GM21515 (cell line): ENCODE data around the gene HACL1.
"Not testable (repeated sequence)": the region's sequence is repeated elsewhere in the genome, so short reads cannot be mapped to it uniquely, and the experiment has no call there.

Experiments used
- ATAC-seq: cut with Tn5 transposase; IDR thresholded peaks from one replicate; pipeline ENCODE4 v1.9.1; 2021; ENCODE audit not compliant: unreplicated experiment

The HACL1 gene

DNA sequence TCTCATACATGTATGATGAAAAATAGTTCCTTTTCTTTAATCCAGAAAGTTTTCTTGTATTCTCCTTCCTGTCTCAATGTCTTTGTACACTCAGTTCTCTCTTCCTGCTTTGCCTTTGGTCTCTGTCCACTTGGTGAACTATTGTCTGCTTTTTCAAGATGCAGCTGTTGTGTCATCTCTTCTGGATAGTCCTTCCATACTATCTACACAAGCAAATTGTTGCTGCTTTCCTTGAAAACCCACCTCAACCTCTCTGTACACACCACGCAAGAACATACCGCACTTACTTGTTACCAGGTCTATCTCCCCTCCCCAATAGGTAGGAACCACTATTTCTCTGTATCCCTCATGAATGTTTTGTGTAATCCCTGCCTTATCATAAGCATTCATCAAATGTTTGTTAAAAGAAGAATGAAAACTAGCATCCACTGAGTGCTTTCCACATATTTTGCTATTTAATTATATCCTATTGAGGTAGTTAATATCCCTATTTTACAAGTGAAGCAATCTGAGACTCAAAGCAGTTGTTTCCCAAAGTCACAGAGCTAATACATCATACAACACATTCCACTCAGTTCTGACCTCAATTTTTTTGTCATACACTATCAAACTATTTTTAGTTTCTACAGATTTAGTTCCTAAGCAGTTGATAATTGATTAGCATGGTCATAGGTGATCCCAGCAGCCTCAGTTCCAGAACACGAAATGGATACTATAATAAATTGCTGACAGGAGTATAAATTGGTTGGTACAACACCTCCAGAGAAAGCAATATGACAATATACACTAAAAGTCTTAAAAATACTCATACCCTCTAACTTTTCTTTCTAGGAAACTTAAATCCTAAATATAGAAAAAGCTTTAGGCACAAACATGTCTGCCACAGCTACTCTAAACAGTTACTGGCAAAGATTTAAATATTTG lies 19.6 kb downstream of the HACL1 start:
- no peak for ATAC-seq

DNA sequence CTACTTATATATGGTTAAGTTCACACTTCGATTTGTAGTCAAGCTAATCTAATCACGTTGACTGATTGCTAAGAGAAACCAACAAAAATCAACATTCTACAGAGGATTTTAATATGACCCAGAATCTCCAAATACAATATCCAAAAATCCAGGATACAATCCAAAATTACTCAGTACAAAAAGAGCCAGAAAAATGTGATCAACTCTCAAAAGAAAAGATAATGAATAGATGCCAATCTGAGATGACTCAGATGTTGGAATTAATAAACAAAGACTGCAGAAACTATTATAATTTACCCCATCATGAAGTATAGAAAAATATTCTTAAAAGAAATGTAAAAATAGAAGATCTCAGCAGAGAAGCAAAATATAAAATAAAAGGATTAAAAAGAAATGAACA lies 22.3 kb downstream of the HACL1 start:
- ATAC-seq: no peak

DNA sequence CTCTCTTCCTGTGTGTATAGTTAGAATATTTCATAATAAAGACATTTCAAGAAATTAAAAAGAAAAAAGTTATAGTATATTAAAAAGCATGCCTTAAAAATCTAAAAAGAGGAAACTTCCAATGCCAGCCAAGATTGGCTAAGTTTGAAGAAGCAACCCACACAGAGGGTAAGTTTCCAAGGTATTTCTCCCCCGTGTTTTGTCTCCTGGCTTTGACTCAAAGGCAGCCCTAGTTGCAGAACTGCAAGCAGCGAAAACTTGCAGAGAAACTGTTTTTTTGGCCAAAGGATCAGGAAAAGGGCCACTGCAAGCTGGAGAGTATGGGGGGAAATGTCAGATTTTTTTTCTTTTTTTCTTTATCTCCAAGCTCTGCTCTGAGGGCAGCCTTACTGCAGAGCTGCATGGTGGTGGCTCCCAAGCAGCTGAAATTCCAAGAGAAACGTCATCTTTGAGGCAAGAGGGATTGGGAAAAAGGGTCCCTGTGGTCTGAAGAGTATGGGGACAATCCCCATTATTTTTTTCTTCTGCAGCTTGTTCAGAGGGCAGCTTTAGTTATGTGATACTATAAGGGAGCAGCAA lies 23.0 kb downstream of the HACL1 start:
- ATAC-seq: no peak

DNA sequence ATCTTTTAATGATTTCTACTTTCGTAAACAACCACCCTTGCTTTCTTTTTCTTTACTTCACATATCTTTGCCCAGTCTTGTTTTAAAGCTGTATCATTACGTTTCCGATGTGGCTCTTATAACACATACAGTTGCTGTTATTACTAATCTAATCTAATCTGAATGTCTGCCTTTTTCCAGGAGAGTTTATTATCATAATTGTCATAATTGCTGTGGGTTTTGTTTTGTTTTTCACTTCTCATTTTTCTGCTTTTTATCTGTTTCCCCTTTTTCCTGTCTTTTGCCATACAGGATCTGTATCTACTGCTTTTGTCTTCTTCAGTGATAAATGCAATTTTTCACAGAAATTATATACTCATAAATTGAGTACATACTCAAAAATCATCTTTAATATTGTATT lies 24.9 kb downstream of the HACL1 start:
- no peak for ATAC-seq

DNA sequence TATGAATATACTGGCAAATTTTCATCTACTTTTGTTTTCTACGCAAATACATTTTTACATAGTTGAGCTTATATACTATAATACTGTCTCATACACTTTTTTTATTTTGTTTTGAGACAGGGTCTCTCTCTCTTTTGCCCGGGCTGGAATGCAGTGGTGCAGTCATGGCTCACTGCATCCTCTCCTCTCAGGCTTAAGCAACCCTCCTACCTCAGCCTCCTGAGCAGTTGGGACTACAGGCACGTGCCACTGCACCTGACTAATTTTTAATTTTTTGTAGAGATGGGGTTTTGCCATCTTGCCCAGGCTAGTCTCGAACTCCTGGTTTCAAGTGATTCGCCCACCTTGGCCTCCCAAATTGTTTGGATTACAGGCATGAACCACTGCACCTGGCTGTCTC lies 25.9 kb downstream of the HACL1 start:
- ATAC-seq: no peak

DNA sequence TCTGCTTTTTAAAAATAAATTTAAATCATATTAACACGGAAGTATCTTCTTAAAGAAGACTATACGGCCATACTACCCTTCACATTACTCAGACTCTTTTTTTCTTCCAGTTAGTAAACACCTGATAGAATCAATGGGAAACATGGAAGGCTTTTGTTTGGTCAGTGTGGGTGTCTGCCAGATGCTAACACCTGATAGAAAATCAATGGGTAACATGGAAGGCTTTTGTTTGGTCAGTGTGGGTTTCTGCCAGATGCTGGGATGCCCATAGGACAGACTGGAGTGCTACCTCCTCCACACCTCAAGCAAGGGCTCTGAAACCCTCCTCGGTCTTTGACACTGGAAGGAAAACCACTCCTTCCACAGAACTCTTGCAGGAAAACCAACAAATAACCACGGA lies 29.2 kb downstream of the HACL1 start:
- no peak for ATAC-seq

DNA sequence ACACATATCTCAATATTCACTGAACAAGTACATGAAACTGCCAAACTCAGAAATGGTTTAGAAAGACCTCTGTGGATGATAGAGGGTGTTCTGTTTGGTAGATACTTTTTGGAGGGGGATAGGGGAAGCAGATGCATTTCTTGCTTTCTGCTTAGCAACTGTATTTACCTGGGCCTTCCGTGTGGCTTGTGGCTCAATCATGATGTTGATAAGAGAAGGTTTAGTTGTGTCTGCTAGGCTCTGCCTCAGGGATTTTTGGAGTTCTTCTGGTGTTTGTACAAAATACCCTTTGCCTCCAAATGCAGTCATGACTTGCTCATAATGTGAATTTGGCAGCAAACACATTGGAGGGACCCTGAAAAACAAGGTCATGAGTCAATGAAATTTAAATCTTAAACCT lies 38.2 kb downstream of the HACL1 start:
- ATAC-seq: no peak

DNA sequence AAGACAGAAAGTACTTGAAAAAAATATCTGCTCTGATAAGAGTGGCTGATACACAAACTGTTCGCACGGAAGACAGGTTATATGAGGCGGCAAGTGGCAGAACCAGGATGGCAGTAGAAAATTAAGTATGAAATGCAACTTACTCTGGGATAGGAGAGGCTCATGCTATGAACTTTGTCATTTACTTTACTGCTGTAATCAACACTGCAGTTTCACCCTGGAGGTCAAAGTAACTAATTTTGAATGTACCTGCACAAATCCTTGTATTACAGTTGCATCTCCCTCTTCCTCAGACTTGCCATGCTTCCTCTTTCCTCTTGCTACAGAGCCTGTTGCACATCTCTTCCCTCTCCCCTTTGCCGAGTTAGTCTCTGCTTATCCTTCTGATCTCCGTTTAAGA lies 38.8 kb downstream of the HACL1 start:
- no peak for ATAC-seq

DNA sequence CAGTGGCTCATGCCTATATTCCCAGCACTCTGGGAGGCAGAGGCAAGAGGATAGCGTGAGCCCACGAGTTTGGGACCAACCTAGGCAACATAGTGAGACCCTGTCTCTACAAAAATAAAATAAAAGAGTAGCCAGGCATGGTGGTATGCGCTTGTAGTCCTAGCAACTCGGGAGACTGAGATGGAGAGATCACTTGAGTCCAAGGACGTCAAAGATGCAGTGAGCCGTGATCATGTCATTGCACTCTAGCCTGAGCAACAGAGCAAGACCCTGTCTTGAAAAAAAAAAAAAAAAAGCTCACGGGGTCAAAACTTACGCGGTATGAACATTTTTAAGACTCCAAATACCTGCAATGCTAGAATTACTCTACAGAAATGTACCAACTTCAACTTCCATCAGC lies 42.8 kb downstream of the HACL1 start:
- no peak for ATAC-seq

DNA sequence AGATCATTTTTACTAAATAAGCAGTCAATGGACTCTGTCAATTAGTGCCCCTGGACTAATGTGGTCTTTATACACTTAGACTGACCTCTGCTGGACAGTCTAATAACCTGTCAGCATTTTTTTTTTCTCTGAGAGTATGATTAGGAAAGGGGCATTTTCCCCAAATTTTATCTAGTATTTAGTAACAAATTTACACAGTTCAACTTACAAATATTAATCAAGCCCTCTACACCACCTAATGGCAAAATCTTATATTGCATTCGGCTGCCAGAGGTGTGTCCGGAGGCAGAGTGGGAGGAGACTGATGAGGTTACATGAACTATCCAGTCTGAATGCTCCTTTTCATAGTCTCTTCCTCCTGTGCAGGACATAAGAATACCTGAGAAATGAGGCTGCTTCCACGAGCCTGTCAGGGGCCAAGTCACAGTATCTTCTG lies 43.8 kb downstream of the HACL1 start:
- ATAC-seq: peak; percentile 58

DNA sequence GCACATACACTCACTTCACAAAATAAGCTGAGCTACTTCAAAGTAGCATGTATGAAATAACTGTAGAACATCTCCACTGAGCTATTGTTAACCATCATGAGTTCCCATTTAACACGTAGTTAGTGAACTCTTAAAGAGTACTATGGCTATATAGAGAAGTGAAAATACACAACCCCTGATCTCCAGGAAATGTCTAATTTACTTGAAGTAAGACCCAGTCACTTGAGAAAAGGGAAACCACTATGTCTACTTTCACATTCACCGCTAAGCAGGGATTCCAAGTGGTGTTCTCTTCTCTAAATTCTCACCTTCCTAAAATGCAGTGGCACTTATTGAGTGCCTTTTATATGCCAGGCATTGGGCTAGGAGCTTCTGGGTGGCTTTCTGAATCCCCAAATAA lies 44.9 kb downstream of the HACL1 start:
- peak; percentile 92 for ATAC-seq

DNA sequence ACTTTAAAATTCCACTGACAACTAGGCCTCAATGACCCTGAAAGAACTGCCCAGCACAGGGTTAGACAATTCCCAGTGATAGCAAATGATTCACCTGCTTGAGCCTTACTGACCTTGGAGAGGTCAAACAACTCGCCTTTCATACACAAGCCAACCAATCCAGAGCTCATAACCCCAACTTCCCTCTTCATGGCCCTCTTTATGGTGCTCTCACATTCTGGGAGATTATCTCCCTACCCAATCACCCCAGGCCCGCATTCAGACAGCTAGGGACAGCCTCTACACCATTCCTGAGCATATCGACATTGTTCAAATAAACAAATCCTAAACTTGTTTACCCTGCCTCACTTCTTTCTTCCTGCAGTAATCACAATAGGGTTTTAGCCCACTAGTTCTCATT lies 47.6 kb downstream of the HACL1 start:
- no peak for ATAC-seq

DNA sequence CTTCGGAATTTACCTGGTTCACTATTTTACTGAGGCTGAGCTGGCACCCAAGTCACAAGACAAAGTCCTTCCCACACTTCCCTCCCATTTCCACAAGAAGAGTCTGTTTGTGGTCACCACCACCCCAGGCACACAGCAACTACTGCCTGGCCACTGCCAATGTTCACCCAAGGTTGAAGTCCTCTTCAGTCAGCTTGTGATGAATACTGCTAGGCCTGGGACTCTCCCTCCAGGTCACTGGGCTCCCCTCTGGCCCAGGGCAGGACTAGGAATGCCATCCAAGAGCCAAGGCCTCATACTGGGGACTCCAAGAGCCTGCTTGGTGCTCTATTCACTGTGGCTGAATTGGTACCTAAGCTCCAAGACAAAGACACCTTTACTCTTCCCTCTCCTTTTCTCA lies 49.5 kb downstream of the HACL1 start:
- no peak for ATAC-seq

DNA sequence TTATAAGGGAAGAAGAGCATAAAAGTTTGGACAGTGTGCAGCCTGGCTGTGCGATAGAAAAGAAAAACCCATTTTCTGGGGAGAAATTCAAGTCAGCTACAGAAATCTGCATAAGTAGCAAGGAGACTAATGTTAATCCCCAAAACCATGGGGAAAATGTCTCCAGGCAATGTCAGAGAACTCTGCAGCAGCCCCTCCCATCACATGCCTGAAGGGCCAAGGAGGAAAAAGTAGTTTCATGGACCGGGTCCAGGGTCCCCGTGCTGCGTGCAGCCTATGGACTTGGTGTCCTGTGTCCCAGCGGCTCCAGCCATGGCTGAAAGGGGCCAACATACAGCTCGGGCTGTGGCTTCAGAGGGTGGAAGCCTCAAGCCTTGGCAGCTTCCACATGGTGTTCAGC lies 51.5 kb downstream of the HACL1 start:
- no peak for ATAC-seq

DNA sequence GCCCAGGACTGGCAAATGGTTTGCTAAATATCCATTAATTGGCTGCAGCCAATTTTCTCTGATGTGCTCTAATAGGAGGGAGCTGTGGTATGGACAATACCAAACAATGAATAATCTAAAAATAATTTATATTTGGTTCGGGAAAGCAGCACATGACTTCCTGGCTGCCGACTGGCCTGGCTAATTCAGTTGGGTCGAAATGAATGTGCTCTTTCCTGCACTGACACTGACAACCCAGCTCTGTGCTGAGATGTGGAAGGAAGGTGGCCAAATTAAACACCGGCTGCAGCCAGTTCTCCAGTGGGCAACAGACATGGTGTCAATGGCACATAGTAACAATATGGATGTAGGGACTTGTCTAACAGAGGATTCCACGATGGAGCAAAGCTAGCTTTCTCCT lies 58.8 kb downstream of the HACL1 start:
- ATAC-seq: no peak

DNA sequence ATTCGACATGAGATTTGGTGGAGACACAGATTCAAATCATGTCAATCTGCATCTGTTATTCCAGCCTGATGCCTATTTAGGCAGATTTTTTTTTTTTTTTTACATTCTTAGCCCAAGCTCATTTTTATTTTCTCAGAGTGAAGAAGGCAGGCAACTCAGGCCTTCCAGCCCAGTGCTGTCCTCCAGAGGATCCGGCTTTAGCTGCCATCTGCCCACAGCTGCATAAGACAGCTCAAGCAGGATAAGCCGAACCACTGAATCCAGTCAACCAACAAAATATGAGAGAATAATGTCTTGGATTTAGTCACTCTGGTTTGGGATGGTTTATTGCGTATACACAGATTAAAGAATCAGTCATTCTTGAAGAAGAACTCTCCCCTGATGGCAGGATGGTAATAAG lies 60.0 kb downstream of the HACL1 start:
- ATAC-seq: no peak

DNA sequence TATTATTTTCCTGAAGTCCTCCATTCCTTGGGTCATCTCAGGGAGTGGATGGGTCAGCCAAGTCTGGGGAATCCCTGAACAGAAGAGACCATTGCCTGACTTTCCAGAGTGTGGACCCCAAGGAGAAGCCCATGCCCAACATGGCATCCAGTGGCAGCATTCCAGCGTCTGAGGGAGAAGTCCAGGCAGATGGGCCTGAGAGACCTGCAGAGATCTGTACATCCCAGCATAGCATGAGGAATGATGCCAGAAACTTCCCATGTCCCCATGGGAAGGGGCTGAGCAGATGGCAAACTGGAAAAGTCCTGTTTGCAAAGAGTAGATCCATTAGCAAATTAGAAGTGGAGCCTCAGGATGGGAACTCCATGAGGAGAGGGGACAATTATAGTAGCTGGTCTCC lies 62.3 kb downstream of the HACL1 start:
- no peak for ATAC-seq

DNA sequence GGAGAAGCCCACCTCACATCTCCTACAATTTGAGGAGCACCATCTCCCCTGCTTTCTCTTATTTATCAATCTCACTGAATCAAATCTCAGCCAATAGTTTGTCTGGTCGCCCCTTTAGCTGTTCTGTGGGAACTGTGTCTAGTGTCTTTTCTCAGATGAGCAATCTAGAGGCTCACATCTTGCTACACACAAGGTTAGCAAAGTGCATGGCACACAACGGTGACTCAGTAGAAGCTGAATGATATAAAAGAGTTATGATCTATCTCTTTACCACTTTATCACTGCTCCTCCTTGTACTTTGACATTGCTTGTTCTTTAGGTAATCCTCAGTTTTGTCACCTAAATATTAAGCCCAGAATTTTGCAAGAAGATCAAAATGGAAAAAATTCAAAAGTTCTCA lies 63.0 kb downstream of the HACL1 start:
- no peak for ATAC-seq

DNA sequence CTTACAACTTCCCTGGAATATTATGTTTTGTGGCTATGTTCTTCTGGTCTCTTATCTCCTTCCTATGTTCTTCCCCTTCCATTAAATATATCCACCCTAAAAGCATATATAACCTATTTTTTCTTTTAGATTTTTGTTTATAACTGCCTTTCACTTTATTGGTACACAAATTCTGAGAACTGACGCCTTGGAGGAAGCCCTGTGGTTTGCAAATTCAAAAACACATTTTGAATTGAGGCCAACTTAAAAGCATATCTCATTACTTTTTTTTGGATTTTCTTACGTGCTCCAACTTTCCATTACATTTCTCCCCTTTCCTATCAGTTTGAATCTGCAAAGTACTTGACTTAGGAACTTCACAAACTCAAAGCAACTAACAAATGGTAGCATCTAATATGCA lies 64.5 kb downstream of the HACL1 start:
- ATAC-seq: no peak

DNA sequence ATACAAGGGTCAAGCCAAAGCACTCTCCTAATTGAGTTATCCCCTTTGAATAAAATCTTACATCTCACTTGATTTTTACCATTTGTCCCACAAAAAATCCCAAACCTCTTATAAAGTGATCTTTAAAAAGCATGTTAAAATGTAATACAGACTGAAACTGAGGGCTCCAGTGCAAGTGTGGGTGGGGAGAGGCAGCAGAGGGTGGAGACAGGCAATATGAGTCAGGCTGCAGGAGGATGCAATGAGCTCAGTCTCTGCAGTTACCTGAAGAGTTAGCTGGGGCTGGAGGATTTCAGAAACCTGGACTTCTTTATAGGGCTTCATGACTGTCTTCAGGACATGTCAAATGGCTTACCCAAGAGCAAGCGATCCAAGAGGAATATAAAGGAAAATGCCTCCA lies 65.6 kb downstream of the HACL1 start:
- no peak for ATAC-seq

DNA sequence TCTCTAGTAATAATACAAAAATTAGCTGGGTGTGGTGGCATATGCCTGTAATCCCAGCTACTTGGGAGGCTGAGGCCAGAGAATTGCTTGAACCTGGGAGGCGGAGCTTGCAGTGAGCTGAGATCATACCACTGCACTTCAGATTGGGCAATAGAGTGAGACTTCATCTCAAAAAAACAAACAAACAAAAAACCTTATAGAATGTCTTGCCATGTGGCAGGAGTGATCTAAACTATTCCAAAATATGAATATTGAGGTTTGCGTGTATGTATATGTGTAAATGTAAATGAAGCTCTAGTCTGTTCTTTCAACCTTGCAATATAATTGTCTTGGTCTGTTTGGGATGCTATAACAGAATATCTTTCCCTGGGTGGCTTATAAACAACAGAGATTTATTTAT lies 68.8 kb downstream of the HACL1 start:
- ATAC-seq: not testable (repeated sequence)

DNA sequence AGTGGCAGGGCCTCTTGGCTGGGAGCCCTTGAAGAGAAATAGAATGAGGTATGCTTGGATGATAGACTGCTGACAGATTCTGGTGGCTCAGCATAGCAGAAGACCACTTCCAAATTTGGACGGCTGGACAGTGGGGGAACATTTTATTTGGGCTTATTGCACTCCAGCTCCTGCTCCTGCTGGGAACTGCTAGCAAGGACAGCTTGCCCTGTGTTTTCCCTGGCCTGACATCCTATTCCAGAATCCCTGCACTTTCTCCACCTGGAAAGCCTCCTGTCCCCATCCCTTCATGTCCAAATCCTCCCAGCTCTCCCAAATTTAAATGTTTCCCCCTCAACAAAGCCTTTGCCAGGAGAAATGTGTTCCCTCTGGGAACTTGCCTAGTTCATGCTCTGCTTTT lies 70.0 kb downstream of the HACL1 start:
- no peak for ATAC-seq
